ENCODE measurements around the gene KCND3. TPM values are rescaled to one million over a fixed set of nuclear protein-coding genes. Genes with fewer than 3 reads are reported as not detected.

Gene KCND3
- total and polyA plus RNA-seq, 2 donors (not counting 3 experiments of a cell fraction or from before 2014, with no cell fraction given) = 0.03 TPM; not detected in 1

GRCh38 chr1:111755331-111756123 lies 233.9 kb downstream of the KCND3 start, which contains the start of gene DDX20:
Gene DDX20, plus strand, starts transcription at chr1:111755901. Its CDS starts 24 bp downstream, at chr1:111755925.
- FAIRE-seq = peak; percentile 87
- no peak for TF ChIP-seq JUN (IDR thresholded peaks at IDR 0.05; ENCODE audit: borderline replicate concordance, insufficient read depth, insufficient read length, low read depth)
- no peak for TF ChIP-seq GATA2 (IDR thresholded peaks at IDR 0.05; ENCODE audit: insufficient read depth, insufficient read length, low read depth, low read length)
- peak; percentile 95 for TF ChIP-seq POLR2A (IDR thresholded peaks at IDR 0.05; ENCODE audit: low read depth, low read length)
- peak; percentile 82 to 83 for TF ChIP-seq CTCF (IDR thresholded peaks at IDR 0.05; ENCODE audit: extremely low read depth in 1 of 2, insufficient read depth in 1 of 2, low read depth in 1 of 2, low read length in 2 of 2)
- no peak for TF ChIP-seq EZH2 (IDR thresholded peaks at IDR 0.05; ENCODE audit: borderline replicate concordance, low read depth, low read length, severe bottlenecking)
- peak; percentile 3 for TF ChIP-seq FOS (IDR thresholded peaks at IDR 0.05; ENCODE audit: borderline replicate concordance, insufficient read depth, low read length)
- TF ChIP-seq POLR2AphosphoS5 (IDR thresholded peaks at IDR 0.05; ENCODE audit: insufficient read depth, low read depth, low read length) = peak; percentile 97
- TF ChIP-seq MYC (IDR thresholded peaks at IDR 0.05; ENCODE audit: low read depth, low read length) = no peak
- TF ChIP-seq MAX (IDR thresholded peaks at IDR 0.05; ENCODE audit: insufficient read depth, insufficient read length) = peak; percentile 82
- no TSS peak for BruUV-seq (replicated peaks)
- H2AFZ ChIP-seq (ENCODE audit: low read depth, low read length) = peak within 1 kb of the TSS; percentile 68
- H3K27me3 ChIP-seq (ENCODE audit: control insufficient read depth in 2 of 2, insufficient read depth in 2 of 2, low read length in 2 of 2) = no peaks in the 10 kb centered on the region
- H3K4me2 ChIP-seq (ENCODE audit: insufficient read depth, low read length) = peak within 1 kb of the TSS; percentile 97
- H3K79me2 ChIP-seq (ENCODE audit: control insufficient read depth, insufficient read depth, low read length) = peaks cover 35% of the 10 kb centered on the region
- H3K4me1 ChIP-seq (ENCODE audit: control insufficient read depth, extremely low read depth, insufficient read depth, low read length) = peaks cover 24% of the 10 kb centered on the region
- dilution Hi-C loops (cut with MboI; ENCODE audit: extremely low pct_ligation_motif_present, low sequenced_read_pairs) = no loop called here
- no peaks in the 10 kb centered on the region for H3K9me3 ChIP-seq (replicated peaks; ENCODE audit: control insufficient read depth, insufficient read depth, low read length)
- H3K36me3 ChIP-seq (ENCODE audit: control insufficient read depth in 2 of 2, extremely low read depth in 1 of 2, insufficient read depth in 2 of 2, low read length in 2 of 2) = peaks cover 0 to 6% of the 10 kb centered on the region in 2 experiments
- H4K20me1 ChIP-seq (replicated peaks; ENCODE audit: control insufficient read depth, extremely low read depth, insufficient read depth, low read length) = no peaks in the 10 kb centered on the region
- peak within 1 kb of the TSS; percentile 80 to 91 (median 82) for H3K4me3 ChIP-seq (replicated peaks in 1 of 3; ENCODE audit: insufficient read depth in 1 of 3, low read depth in 1 of 3, low read length in 3 of 3)
- no peaks in the 10 kb centered on the region for H3K9me1 ChIP-seq (replicated peaks; ENCODE audit: control insufficient read depth, extremely low read depth, insufficient read depth, low read length)
- ChIA-PET CTCF (interaction anchor here (0.9 to 4.4 kb wide), 11 partner anchors 10 to 274 kb away, joined by 3 to 45 read pairs (median 8); partner anchors contain the start of gene INKA2), POLR2A (no interaction called here)
- H3K9ac ChIP-seq (replicated peaks; ENCODE audit: extremely low read depth, insufficient read depth, low read length) = peak within 1 kb of the TSS; percentile 88
- intact Hi-C loops (cut with micrococcal nuclease) = loop anchor here (1.0 to 2.0 kb wide), 7 partner anchors 15 to 306 kb away; partner anchors contain the start of genes ATP5PB, RAP1A and WDR77
- peak; percentile 96 for DNase-seq (ENCODE audit: low read depth, low spot score)
- H3K27ac ChIP-seq (ENCODE audit: insufficient read depth, low read depth, low read length) = peak within 1 kb of the TSS; percentile 90

Data from endothelial cell of umbilical vein (primary cell).